GM12878 (cell line): Measurements from ENCODE around the gene ADSS1. TPM values are rescaled to one million over a fixed set of nuclear protein-coding genes. Genes with fewer than 3 reads are reported as not detected.

Experiments used
- ATAC-seq: fragments of 200-7000 bp; cut with Tn5 transposase; 3 replicates; pipeline ENCODE4 v1.9.1; 2020; ENCODE audit warnings: mild to moderate bottlenecking, moderate library complexity
- BruUV-seq: library from RNA; stranded (reverse); fragments of 400-500 nt; replicated peaks from 2 replicates; lab custom pipeline; 2021; lab: Mats Ljungman, UMichigan
- CTCF ChIA-PET: fragments of 300-600 bp; sonication (Branson Sonifier 250); formaldehyde crosslinking; extraction: SDS; loops from one replicate; lab custom pipeline; 2021; ENCODE audit warnings: inconsistent platforms; lab: Yijun Ruan, JAX
- POLR2A ChIA-PET: fragments of 350-600 bp; formaldehyde crosslinking; extraction: SDS; loops from one replicate; lab custom pipeline; 2021; ENCODE audit warnings: inconsistent platforms; lab: Charles Lee
- RAD21 ChIA-PET: fragments of 300-600 bp; sonication (Branson Sonifier 250); formaldehyde crosslinking; loops from one replicate; lab custom pipeline; 2023; ENCODE audit warnings: antibody characterized with exemption; ENCODE audit not compliant: unreplicated experiment; lab: Charles Lee
- SMC1A ChIA-PET: fragments of 300-600 bp; sonication (Branson Sonifier 250); formaldehyde crosslinking; loops from one replicate; lab custom pipeline; 2023; ENCODE audit not compliant: unreplicated experiment, uncharacterized antibody; lab: Charles Lee
- DNase-seq: peaks from one replicate; pipeline ENCODE4 v3.0.0-alpha.2; 2011; ENCODE audit warnings: low read depth, low spot score
- FAIRE-seq: peaks from 3 replicates; lab custom pipeline; 2011; peaks lifted over from hg19 to GRCh38; lab: Jason Lieb, UNC
- H2AFZ ChIP-seq: 2 replicates; pipeline ENCODE4 v1.6.0; 2011; ENCODE audit warnings: low read depth, low read length, control low read depth; ENCODE audit not compliant: control insufficient read depth
- H3K27ac ChIP-seq: 2 replicates; pipeline ENCODE4 v1.5.1; 2011; ENCODE audit warnings: control low read depth; ENCODE audit not compliant: control insufficient read depth, insufficient read depth
- H3K27me3 ChIP-seq, 2 experiments: replicated peaks in 1 of 2; 2 replicates each; pipeline versions ENCODE4 v1.6.0 to v1.6.1; 2011; ENCODE audit warnings: low read length in 1 of 2; ENCODE audit not compliant: control insufficient read depth in 2 of 2, insufficient read depth in 2 of 2
- H3K36me3 ChIP-seq, 2 experiments: 2 replicates each; pipeline ENCODE4 v1.5.1; 2011; ENCODE audit warnings: low read length in 1 of 2; ENCODE audit not compliant: control insufficient read depth in 2 of 2, insufficient read depth in 2 of 2
- H3K4me1 ChIP-seq: 2 replicates; pipeline ENCODE4 v1.6.1; 2011; ENCODE audit warnings: mild to moderate bottlenecking, low read length, moderate library complexity, mixed read lengths; ENCODE audit not compliant: control insufficient read depth, insufficient read depth
- H3K4me2 ChIP-seq: 2 replicates; pipeline ENCODE4 v1.6.0; 2011; ENCODE audit warnings: control low read depth; ENCODE audit not compliant: control insufficient read depth, insufficient read depth
- H3K4me3 ChIP-seq: fragments of 200-600 bp; sonication (generic); 2 replicates; pipeline ENCODE4 v1.5.1; 2016
- H3K79me2 ChIP-seq: 2 replicates; pipeline ENCODE4 v1.6.0; 2011; ENCODE audit warnings: low read length; ENCODE audit not compliant: control insufficient read depth, insufficient read depth
- H3K9ac ChIP-seq: 2 replicates; pipeline ENCODE4 v1.8.0; 2011; ENCODE audit warnings: low read length, control low read depth, mixed read lengths; ENCODE audit not compliant: control insufficient read depth, insufficient read depth
- H3K9me3 ChIP-seq: replicated peaks from 3 replicates; pipeline ENCODE4 v1.5.1; 2011; ENCODE audit warnings: mild to moderate bottlenecking, low read length; ENCODE audit not compliant: control insufficient read depth, insufficient read depth
- H4K20me1 ChIP-seq: 2 replicates; pipeline ENCODE4 v1.6.0; 2011; ENCODE audit not compliant: control insufficient read depth, insufficient read depth
- BACH1 ChIP-seq: fragments of 450-650 bp; IDR thresholded peaks from 2 replicates; pipeline ENCODE4 v1.6.1; 2017; ENCODE audit warnings: mild to moderate bottlenecking, borderline replicate concordance
- GATAD2B ChIP-seq: fragments of 450-650 bp; conservative IDR thresholded peaks from 2 replicates; pipeline ENCODE4 v1.6.1; 2017; ENCODE audit warnings: low read depth, mild to moderate bottlenecking, moderate library complexity
- HCFC1 ChIP-seq: fragments of 150-350 bp; IDR thresholded peaks from 2 replicates; pipeline ENCODE4 v1.6.1; 2014; ENCODE audit warnings: low read length
- HDAC6 ChIP-seq: fragments of 200-600 bp; sonication (generic); IDR thresholded peaks from one replicate; pipeline ENCODE4 v1.8.0; 2017; ENCODE audit warnings: antibody characterized with exemption; ENCODE audit not compliant: unreplicated experiment
- LARP7 ChIP-seq: fragments of 450-650 bp; IDR thresholded peaks from 2 replicates; pipeline ENCODE4 v1.6.1; 2017; ENCODE audit warnings: mild to moderate bottlenecking
- MAX ChIP-seq: IDR thresholded peaks from 2 replicates; pipeline ENCODE4 v1.6.1; 2012; ENCODE audit warnings: low read depth, low read length, improper control_type of control experiment
- MLLT1 ChIP-seq: fragments of 450-650 bp; IDR thresholded peaks from 2 replicates; pipeline ENCODE4 v1.6.1; 2016; ENCODE audit warnings: mild to moderate bottlenecking
- MYC ChIP-seq: IDR thresholded peaks from 2 replicates; pipeline ENCODE4 v1.6.1; 2011; ENCODE audit warnings: mild to moderate bottlenecking, low read length, moderate library complexity, inconsistent platforms; ENCODE audit not compliant: insufficient read depth, insufficient replicate concordance, insufficient read length, severe bottlenecking
- PAX8 ChIP-seq: fragments of 450-650 bp; IDR thresholded peaks from 2 replicates; pipeline ENCODE4 v1.6.1; 2017; ENCODE audit warnings: mild to moderate bottlenecking, moderate library complexity
- RFX5 ChIP-seq: IDR thresholded peaks from 2 replicates; pipeline ENCODE4 v1.6.1; 2011; ENCODE audit warnings: low read depth, low read length, improper control_type of control experiment
- SIX5 ChIP-seq: IDR thresholded peaks from 2 replicates; pipeline ENCODE4 v1.6.1; 2011; ENCODE audit warnings: mild to moderate bottlenecking, low read depth, low read length, moderate library complexity; ENCODE audit not compliant: severe bottlenecking
- TBL1XR1 ChIP-seq: IDR thresholded peaks from 2 replicates; pipeline ENCODE4 v1.6.1; 2012; ENCODE audit warnings: low read depth, low read length, improper control_type of control experiment
- TCF12 ChIP-seq: IDR thresholded peaks from 2 replicates; pipeline ENCODE4 v1.6.1; 2011; ENCODE audit warnings: low read depth, mild to moderate bottlenecking, low read length
- YBX1 ChIP-seq: fragments of 450-650 bp; IDR thresholded peaks from 2 replicates; pipeline ENCODE4 v1.6.1; 2016; ENCODE audit warnings: antibody characterized with exemption
- ZBED1 ChIP-seq: IDR thresholded peaks from 2 replicates; pipeline ENCODE4 v1.6.1; 2016; ENCODE audit warnings: borderline replicate concordance
- ZNF217 ChIP-seq: fragments of 450-650 bp; IDR thresholded peaks from 2 replicates; pipeline ENCODE4 v1.6.1; 2017; ENCODE audit warnings: antibody characterized with exemption, mild to moderate bottlenecking
- WGBS: methylation state at CpG from one replicate; pipeline ENCODE4 v1.1.6; 2016; ENCODE audit warnings: low lambda C conversion rate; ENCODE audit not compliant: insufficient replicate concordance, insufficient coverage; ENCODE audit errors: missing lambda C conversion rate; 5-methylcytosine and 5-hydroxymethylcytosine counted together
- in situ Hi-C: fragments of 300-500 bp; cut with MboI; formaldehyde crosslinking; loops from 9 replicates; pipeline ENCODE4 v1.14.3; 2018; ENCODE audit warnings: mixed read lengths
- intact Hi-C: fragments of 100-400 bp; cut with micrococcal nuclease; formaldehyde crosslinking; loops from one replicate; pipeline ENCODE4 v1.14.2; 2022; ENCODE audit not compliant: unreplicated experiment
- polyA plus RNA-seq, 11 experiments: library from polyadenylated mRNA; depleted of rRNA in 4 of 11; unstranded in 6 of 11; stranded (reverse) in 5 of 11; fragments of >200 nt; fragmentation: Nextera tagmentation in 4 of 11; fragmentation: Illumina TruSeq in 1 of 11; extraction: Ambion mirVana in 4 of 11; extraction: Trizol in 1 of 11; gene quantifications; 1 replicate in 1 of 11; 2 replicates in 10 of 11; pipeline versions ENCODE4 v1.2.1 to v1.2.3, GENCODE V29; 2011 to 2016; ENCODE audit warnings: inconsistent platforms in 2 of 11, missing spikeins in 2 of 11, low read depth in 1 of 11
- total RNA-seq, 4 experiments: library from RNA; depleted of rRNA in 3 of 4; stranded (reverse); fragments of >200 nt in 3 of 4; fragmentation: Illumina TruSeq in 1 of 4; extraction: Trizol in 1 of 4; gene quantifications; 2 replicates each; pipeline versions ENCODE4 v1.2.1 to v1.2.3, GENCODE V29; 2013 to 2021
- TF ChIP-seq, protein P1 (sequence below), 3 experiments: IDR thresholded peaks in 2 of 3; conservative IDR thresholded peaks in 1 of 3; 2 replicates each; pipeline ENCODE4 v1.5.1; 2011; ENCODE audit warnings: low read depth in 3 of 3, low read length in 3 of 3, mild to moderate bottlenecking in 3 of 3, control low read depth in 2 of 3, moderate library complexity in 2 of 3, inconsistent platforms in 1 of 3, mixed read lengths in 1 of 3; ENCODE audit not compliant: control insufficient read depth in 2 of 3, insufficient read depth in 1 of 3; ENCODE audit errors: extremely low read depth in 1 of 3

Gene ADSS1
- total and polyA plus RNA-seq, 10 of the 15 experiments (the other 5 are each of a cell fraction or from before 2014, with no cell fraction given) = 0.11 to 0.45 (median 0.28) TPM; not detected in 5

- no peak for TF ChIP-seq MLLT1
- TF ChIP-seq, protein P1, sequence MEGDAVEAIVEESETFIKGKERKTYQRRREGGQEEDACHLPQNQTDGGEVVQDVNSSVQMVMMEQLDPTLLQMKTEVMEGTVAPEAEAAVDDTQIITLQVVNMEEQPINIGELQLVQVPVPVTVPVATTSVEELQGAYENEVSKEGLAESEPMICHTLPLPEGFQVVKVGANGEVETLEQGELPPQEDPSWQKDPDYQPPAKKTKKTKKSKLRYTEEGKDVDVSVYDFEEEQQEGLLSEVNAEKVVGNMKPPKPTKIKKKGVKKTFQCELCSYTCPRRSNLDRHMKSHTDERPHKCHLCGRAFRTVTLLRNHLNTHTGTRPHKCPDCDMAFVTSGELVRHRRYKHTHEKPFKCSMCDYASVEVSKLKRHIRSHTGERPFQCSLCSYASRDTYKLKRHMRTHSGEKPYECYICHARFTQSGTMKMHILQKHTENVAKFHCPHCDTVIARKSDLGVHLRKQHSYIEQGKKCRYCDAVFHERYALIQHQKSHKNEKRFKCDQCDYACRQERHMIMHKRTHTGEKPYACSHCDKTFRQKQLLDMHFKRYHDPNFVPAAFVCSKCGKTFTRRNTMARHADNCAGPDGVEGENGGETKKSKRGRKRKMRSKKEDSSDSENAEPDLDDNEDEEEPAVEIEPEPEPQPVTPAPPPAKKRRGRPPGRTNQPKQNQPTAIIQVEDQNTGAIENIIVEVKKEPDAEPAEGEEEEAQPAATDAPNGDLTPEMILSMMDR (IDR thresholded peaks at IDR 0.05 in 2 of 3, conservative IDR thresholded peaks at IDR 0.05 in 1 of 3; ENCODE audit: control insufficient read depth in 2 of 3, extremely low read depth in 1 of 3, insufficient read depth in 1 of 3, low read depth in 3 of 3, low read length in 3 of 3) = no peak
- no peak for TF ChIP-seq HDAC6
- TF ChIP-seq YBX1 = no peak
- no peak for TF ChIP-seq HCFC1
Observed at GRCh38 chr14:104738375-104739019, 14.5 kb downstream of the ADSS1 start (continued).

- POLR2A ChIA-PET = no interaction called here
- H3K27me3 ChIP-seq = no peaks in the 10 kb centered on the region; a peak in 3 of 4 replicates
- H3K36me3 ChIP-seq = no peaks in the 10 kb centered on the region
- no peak overlapping the region for H3K4me2 ChIP-seq
- no peaks in the 10 kb centered on the region for H3K79me2 ChIP-seq
- ATAC-seq (no peak), FAIRE-seq (no peak), DNase-seq (no peak)
- SMC1A ChIA-PET = interaction anchor here (0.6 kb wide), 1 partner anchor 9 kb away, joined by 3 read pairs; no protein-coding TSS in a partner anchor
- BruUV-seq = no TSS peak
- RAD21 ChIA-PET = no interaction called here
- H3K27ac ChIP-seq = no peak overlapping the region
- H2AFZ ChIP-seq = no peak overlapping the region
- H3K9me3 ChIP-seq = no peaks in the 10 kb centered on the region
- in situ Hi-C loops = no loop called here
- intact Hi-C loops = no loop called here
- no peak overlapping the region for H3K4me3 ChIP-seq
- no peaks in the 10 kb centered on the region for H4K20me1 ChIP-seq
- no peaks in the 10 kb centered on the region for H3K4me1 ChIP-seq
- 53% methylated on average over 17 of the region's 17 CpGs for WGBS
- CTCF ChIA-PET = interaction anchor here (1.3 kb wide), 1 partner anchor 67 kb away, joined by 3 read pairs; no protein-coding TSS in a partner anchor
- no peak overlapping the region for H3K9ac ChIP-seq
- no peak for TF ChIP-seq ZNF217
- TF ChIP-seq MYC = no peak
- no peak for TF ChIP-seq TCF12
- no peak for TF ChIP-seq TBL1XR1
- no peak for TF ChIP-seq ZBED1
- no peak for TF ChIP-seq LARP7
- no peak for TF ChIP-seq RFX5
- no peak for TF ChIP-seq GATAD2B
- no peak for TF ChIP-seq PAX8
- no peak for TF ChIP-seq MAX
- TF ChIP-seq BACH1 = no peak
- TF ChIP-seq SIX5 = no peak
Observed at GRCh38 chr14:104739026-104739425, 15.0 kb downstream of the ADSS1 start.
